A549 (cell line): ENCODE measurements around the gene LGALS14. TPM values are rescaled to one million over a fixed set of nuclear protein-coding genes. Genes with fewer than 3 reads are reported as not detected.

Experiments used
- ATAC-seq, 2 experiments: fragments of 200-7000 bp in 1 of 2; fragments of >200 bp in 1 of 2; cut with Nextera tagmentation in 1 of 2; cut with Tn5 transposase in 1 of 2; 3 replicates each; pipeline versions ENCODE4 v1.8.0 to v1.9.1; 2018 to 2020; ENCODE audit warnings: mild to moderate bottlenecking in 1 of 2, moderate library complexity in 1 of 2
- CTCF ChIA-PET: fragments of 300-600 bp; sonication (Branson Sonifier 250); formaldehyde crosslinking; extraction: SDS; loops from one replicate; lab custom pipeline; 2021; ENCODE audit warnings: antibody characterized with exemption, inconsistent platforms; lab: Yijun Ruan, JAX
- POLR2A ChIA-PET: fragments of 350-600 bp; formaldehyde crosslinking; extraction: SDS; loops from one replicate; lab custom pipeline; 2021; ENCODE audit warnings: antibody characterized with exemption, inconsistent platforms; lab: Yijun Ruan, JAX
- DNase-seq, 2 experiments: peaks; one replicate each; pipeline versions ENCODE4 v3.0.0 to v3.0.0-alpha.2; 2011 to 2016; ENCODE audit warnings: low read depth in 1 of 2, low spot score in 1 of 2
- FAIRE-seq: peaks from 2 replicates; lab custom pipeline; 2011; peaks lifted over from hg19 to GRCh38; lab: Jason Lieb, UNC
- H3K27ac ChIP-seq, 2 experiments: fragments of >200 bp; sonication (Bioruptor Twin); formaldehyde crosslinking; 3 replicates each; pipeline ENCODE4 v1.5.1; 2016 to 2017
- H3K4me1 ChIP-seq: fragments of >200 bp; sonication (Bioruptor Twin); formaldehyde crosslinking; 3 replicates; pipeline ENCODE4 v1.6.1; 2016
- H3K4me2 ChIP-seq: fragments of >200 bp; sonication (Bioruptor Twin); formaldehyde crosslinking; 3 replicates; pipeline ENCODE4 v1.6.1; 2016
- H3K4me3 ChIP-seq: fragments of >200 bp; sonication (Bioruptor Twin); formaldehyde crosslinking; 3 replicates; pipeline ENCODE4 v1.5.1; 2016
- H3K9me3 ChIP-seq: fragments of >200 bp; sonication (Bioruptor Twin); formaldehyde crosslinking; 3 replicates; pipeline ENCODE4 v1.6.1; 2016
- BHLHE40 ChIP-seq: IDR thresholded peaks from 2 replicates; pipeline ENCODE4 v1.6.1; 2012; ENCODE audit warnings: low read depth, low read length, inconsistent platforms
- CBX8 ChIP-seq: fragments of 200-600 bp; sonication (generic); IDR thresholded peaks from 2 replicates; pipeline ENCODE4 v1.6.1; 2016
- EHMT2 ChIP-seq: fragments of 200-600 bp; sonication (generic); IDR thresholded peaks from 2 replicates; pipeline ENCODE4 v1.6.1; 2016; ENCODE audit warnings: antibody characterized with exemption, low read depth, mild to moderate bottlenecking, moderate library complexity
- ELK1 ChIP-seq: fragments of 150-350 bp; IDR thresholded peaks from 2 replicates; pipeline ENCODE4 v1.6.1; 2014; ENCODE audit warnings: low read depth, mild to moderate bottlenecking, low read length
- EP300 ChIP-seq, 2 experiments: fragments of >200 bp; sonication (Bioruptor Twin); formaldehyde crosslinking; IDR thresholded peaks; 2 replicates in 1 of 2; 3 replicates in 1 of 2; pipeline ENCODE4 v1.6.1; 2016 to 2017
- ESRRA ChIP-seq: fragments of 150-350 bp; IDR thresholded peaks from 2 replicates; pipeline ENCODE4 v1.6.1; 2014; ENCODE audit warnings: mild to moderate bottlenecking, low read length, borderline replicate concordance
- HES2 ChIP-seq: fragments of >200 bp; sonication (Bioruptor Twin); formaldehyde crosslinking; IDR thresholded peaks from 2 replicates; pipeline ENCODE4 v1.6.1; 2016
- HEYL ChIP-seq: fragments of 250-450 bp; sonication (Bioruptor Pico); IDR thresholded peaks from 2 replicates; pipeline ENCODE4 v1.8.0; 2021; ENCODE audit warnings: mild to moderate bottlenecking, moderate library complexity
- HOXA7 ChIP-seq: fragments of 250-450 bp; sonication (Bioruptor Pico); IDR thresholded peaks from 2 replicates; pipeline ENCODE4 v1.5.0; 2020; ENCODE audit warnings: mild to moderate bottlenecking, moderate library complexity
- HOXB5 ChIP-seq: fragments of 250-450 bp; sonication (Bioruptor Pico); IDR thresholded peaks from 2 replicates; pipeline ENCODE4 v1.5.0; 2020; ENCODE audit warnings: mild to moderate bottlenecking, moderate library complexity
- JUNB ChIP-seq: fragments of >200 bp; sonication (Bioruptor Twin); formaldehyde crosslinking; IDR thresholded peaks from 2 replicates; pipeline ENCODE4 v1.6.1; 2016
- MAFK ChIP-seq: fragments of 450-650 bp; IDR thresholded peaks from 2 replicates; pipeline ENCODE4 v1.6.1; 2014; ENCODE audit not compliant: partially characterized antibody
- MAZ ChIP-seq: fragments of 150-350 bp; IDR thresholded peaks from 2 replicates; pipeline ENCODE4 v1.6.1; 2014; ENCODE audit warnings: antibody characterized with exemption, low read depth, low read length, borderline replicate concordance
- POLR2A ChIP-seq: IDR thresholded peaks from 2 replicates; pipeline ENCODE4 v1.6.1; 2012; ENCODE audit warnings: mild to moderate bottlenecking, low read length
- POLR2AphosphoS2 ChIP-seq: conservative IDR thresholded peaks from 2 replicates; pipeline ENCODE4 v1.6.1; 2012; ENCODE audit warnings: low read length, improper control_type of control experiment, inconsistent platforms
- RARB ChIP-seq: fragments of 250-450 bp; sonication (Bioruptor Pico); IDR thresholded peaks from 2 replicates; pipeline ENCODE4 v1.8.0; 2021; ENCODE audit warnings: mild to moderate bottlenecking, moderate library complexity
- RCOR1 ChIP-seq: fragments of 150-350 bp; IDR thresholded peaks from 2 replicates; pipeline ENCODE4 v1.6.1; 2014; ENCODE audit warnings: antibody characterized with exemption, low read length, low read depth
- RFX5 ChIP-seq: fragments of 450-650 bp; IDR thresholded peaks from 2 replicates; pipeline ENCODE4 v1.7.1; 2014; ENCODE audit warnings: antibody characterized with exemption, mild to moderate bottlenecking, moderate library complexity
- RNF2 ChIP-seq: fragments of 200-600 bp; sonication (generic); IDR thresholded peaks from 2 replicates; pipeline ENCODE4 v1.6.1; 2016; ENCODE audit warnings: low read depth, mild to moderate bottlenecking, antibody characterized with exemption, moderate library complexity, borderline replicate concordance
- TFCP2L1 ChIP-seq: fragments of 250-450 bp; sonication (Bioruptor Pico); IDR thresholded peaks from 2 replicates; pipeline ENCODE4 v1.5.0; 2021; ENCODE audit warnings: mild to moderate bottlenecking
- TP53 ChIP-seq: fragments of 250-450 bp; sonication (Bioruptor Pico); IDR thresholded peaks from 2 replicates; pipeline ENCODE4 v1.5.0; 2021; ENCODE audit warnings: mild to moderate bottlenecking, moderate library complexity
- WGBS: methylation state at CpG from one replicate; pipeline ENCODE4 v1.1.6; 2017; ENCODE audit errors: missing lambda C conversion rate; 5-methylcytosine and 5-hydroxymethylcytosine counted together
- polyA plus RNA-seq, 4 experiments: library from polyadenylated mRNA; depleted of rRNA in 3 of 4; stranded (reverse); fragments of >200 nt; fragmentation: RNase III in 1 of 4; extraction: RNeasy Plus Mini Kit Qiagen cat#74134 plus additional on column Dnase treatment in 1 of 4; gene quantifications; 2 replicates in 3 of 4; 3 replicates in 1 of 4; pipeline ENCODE4 v1.2.3, GENCODE V29; 2011 to 2017
- TF ChIP-seq, protein P1 (sequence below): fragments of 450-650 bp; IDR thresholded peaks from 2 replicates; pipeline ENCODE4 v1.6.1; 2014; ENCODE audit warnings: antibody characterized with exemption

LGALS14 gene
- polyA plus RNA-seq, 2 of the 4 experiments (the other 2 are of a cell fraction) = not detected

DNA sequence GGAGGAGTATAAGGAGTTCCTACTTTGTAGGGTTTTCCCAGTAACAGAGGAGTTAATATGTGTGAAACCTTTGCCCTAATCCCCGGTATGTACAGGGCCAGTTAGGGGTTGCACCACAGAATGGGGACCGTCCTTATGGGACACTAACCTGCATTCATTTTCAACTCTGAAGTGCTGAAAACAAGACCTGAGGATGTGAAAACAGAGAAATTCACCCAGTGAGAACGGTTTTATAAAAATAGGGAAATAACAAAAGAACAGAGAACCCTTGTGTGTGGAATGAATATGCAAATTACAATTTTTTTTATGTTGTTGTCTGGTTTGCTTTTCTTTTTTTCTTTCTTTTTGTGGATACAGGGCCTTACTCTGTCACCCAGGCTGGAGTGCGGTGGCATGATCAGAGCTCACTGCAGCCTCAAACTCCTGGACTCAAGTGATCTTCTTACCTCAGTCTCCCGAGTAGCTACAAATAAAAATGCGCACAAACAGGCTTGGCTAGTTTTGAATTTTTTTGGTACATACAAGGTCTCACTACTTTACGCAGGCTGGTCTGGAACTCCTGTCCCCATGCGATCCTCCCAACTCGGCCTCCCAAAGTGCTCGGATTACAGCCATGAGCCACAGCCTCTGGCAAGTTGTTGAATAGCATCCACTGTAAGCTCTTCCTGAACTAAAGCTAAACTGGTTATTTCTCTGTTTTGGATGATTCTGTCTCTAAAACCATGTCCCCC lies 23.0 kb downstream of the LGALS14 start:
- FAIRE-seq = no peak
- Histone ChIP-seq H3K9me3 (no peaks in the 10 kb centered on the region), H3K4me1 (no peaks in the 10 kb centered on the region), H3K27ac (no peak overlapping the region), H3K4me2 (no peak overlapping the region), H3K4me3 (no peak overlapping the region)
- DNase-seq = no peak
- ChIA-PET POLR2A (no interaction called here), CTCF (interaction anchor here (1.4 kb wide), 1 partner anchor 38 kb away, joined by 3 read pairs; no protein-coding TSS in a partner anchor)
- ATAC-seq = no peak; a peak in 1 of 6 replicates
- 39% methylated on average over 10 of the region's 10 CpGs for WGBS
- TF ChIP-seq RARB (CRISPR knock-in tag) (no peak), TFCP2L1 (CRISPR knock-in tag) (no peak), CBX8 (no peak), HOXA7 (CRISPR knock-in tag) (no peak), MAZ (no peak), HES2 (no peak), ELK1 (no peak), JUNB (no peak), EHMT2 (no peak), RFX5 (no peak), RCOR1 (no peak), POLR2AphosphoS2 (no peak), HOXB5 (CRISPR knock-in tag) (no peak)

GRCh38 chr19:39728040-39728439 lies 23.8 kb downstream of the LGALS14 start:
- WGBS = 41% methylated on average over 6 of the region's 6 CpGs
- FAIRE-seq = peak; percentile 39
- no peak for TF ChIP-seq HEYL
- TF ChIP-seq POLR2A = peak; percentile 8; the same call in 1 of the 2 replicates
- Histone ChIP-seq H3K9me3 (no peaks in the 10 kb centered on the region), H3K4me1 (no peaks in the 10 kb centered on the region), H3K27ac (no peak overlapping the region), H3K4me3 (no peak overlapping the region), H3K4me2 (no peak overlapping the region)
- ATAC-seq = peak in 1 of 2 experiments; percentile 49; a peak in 2 of 6 replicates
- POLR2A ChIA-PET = no interaction called here
- CTCF ChIA-PET = interaction anchor here (0.6 to 1.4 kb wide), 2 partner anchors 14 to 37 kb away, joined by 3 read pairs; no protein-coding TSS in a partner anchor
- DNase-seq = no peak

DNA sequence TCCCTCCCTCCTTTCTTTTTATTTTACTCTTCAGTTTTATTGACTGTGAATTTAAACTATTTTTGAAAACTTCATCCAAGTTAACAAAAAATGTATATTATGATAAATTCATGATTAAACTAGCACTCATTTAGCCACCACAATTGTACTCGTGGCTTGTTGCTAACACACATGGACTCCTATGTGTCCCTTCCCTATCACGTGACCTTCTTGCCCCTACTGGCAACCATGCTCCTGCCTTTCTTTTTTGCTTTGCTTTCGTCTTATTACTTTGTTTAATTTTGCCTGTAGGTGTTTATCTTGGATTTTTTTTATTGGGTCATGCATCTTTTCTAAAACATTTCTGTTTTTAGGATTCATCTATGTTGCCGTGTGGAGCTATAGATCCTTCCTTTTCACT lies 25.3 kb downstream of the LGALS14 start:
- FAIRE-seq = peak; percentile 46
- H3K9me3 ChIP-seq = no peaks in the 10 kb centered on the region
- ChIA-PET POLR2A (no interaction called here), CTCF (interaction anchor here (1.1 to 1.5 kb wide), 2 partner anchors 9 to 47 kb away, joined by 3 to 4 read pairs; no protein-coding TSS in a partner anchor)
- no peaks in the 10 kb centered on the region for H3K4me1 ChIP-seq
- WGBS = 26% methylated on average over 4 of the region's 4 CpGs
- TF ChIP-seq, protein P1, sequence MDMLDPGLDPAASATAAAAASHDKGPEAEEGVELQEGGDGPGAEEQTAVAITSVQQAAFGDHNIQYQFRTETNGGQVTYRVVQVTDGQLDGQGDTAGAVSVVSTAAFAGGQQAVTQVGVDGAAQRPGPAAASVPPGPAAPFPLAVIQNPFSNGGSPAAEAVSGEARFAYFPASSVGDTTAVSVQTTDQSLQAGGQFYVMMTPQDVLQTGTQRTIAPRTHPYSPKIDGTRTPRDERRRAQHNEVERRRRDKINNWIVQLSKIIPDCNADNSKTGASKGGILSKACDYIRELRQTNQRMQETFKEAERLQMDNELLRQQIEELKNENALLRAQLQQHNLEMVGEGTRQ = peak; percentile 57; the same call in 1 of the 2 replicates
- TF ChIP-seq TP53 (CRISPR knock-in tag) = no peak
- ATAC-seq = no peak
- H3K27ac ChIP-seq = no peak overlapping the region
- no peak for DNase-seq
- H3K4me2 ChIP-seq = no peak overlapping the region
- no peak overlapping the region for H3K4me3 ChIP-seq

DNA sequence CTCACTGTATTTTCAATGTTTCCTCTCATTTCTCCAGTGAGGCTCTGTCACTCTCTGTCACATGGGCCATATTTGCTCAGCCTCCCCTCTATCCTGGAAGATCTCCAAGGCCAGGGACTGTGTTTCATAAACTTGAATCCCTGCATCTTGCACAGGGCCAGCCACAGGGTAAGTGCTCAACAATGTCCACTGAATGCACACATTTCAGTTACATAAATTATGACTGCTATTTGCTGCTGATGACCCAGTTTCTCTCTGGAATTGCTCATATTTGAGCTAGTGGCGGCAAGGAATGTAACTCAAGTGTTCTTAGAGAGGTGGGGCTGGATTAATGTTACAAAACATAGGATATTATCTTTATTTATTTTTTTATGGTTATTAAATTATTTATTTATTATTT lies 27.4 kb downstream of the LGALS14 start:
- no peak overlapping the region for H3K4me3 ChIP-seq
- ATAC-seq = no peak
- FAIRE-seq = no peak
- H3K4me1 ChIP-seq = no peaks in the 10 kb centered on the region
- CTCF ChIA-PET = interaction anchor here (1.0 to 1.2 kb wide), 3 partner anchors 19 to 47 kb away, joined by 3 read pairs; partner anchors contain the start of gene LEUTX
- TF ChIP-seq MAFK = no peak
- no peak for TF ChIP-seq RNF2
- no peak for TF ChIP-seq HES2
- no peak for TF ChIP-seq ESRRA
- no peak for TF ChIP-seq BHLHE40
- TF ChIP-seq EP300 (IDR thresholded peaks at IDR 0.05) = no peak
- TF ChIP-seq, all 56 proteins: peak for 0
- 55% methylated on average over 1 of the region's 1 CpG for WGBS
- no peak overlapping the region for H3K4me2 ChIP-seq
- H3K27ac ChIP-seq = no peak overlapping the region
- POLR2A ChIA-PET = no interaction called here
- DNase-seq = no peak
- no peaks in the 10 kb centered on the region for H3K9me3 ChIP-seq
